ENCODE measurements around the gene POLDIP2. TPM values are rescaled to one million over a fixed set of nuclear protein-coding genes. Genes with fewer than 3 reads are reported as not detected.
A peak's percentile ranks its signal among the peaks of the same experiment; 100 is the strongest.

The POLDIP2 gene, protein sequence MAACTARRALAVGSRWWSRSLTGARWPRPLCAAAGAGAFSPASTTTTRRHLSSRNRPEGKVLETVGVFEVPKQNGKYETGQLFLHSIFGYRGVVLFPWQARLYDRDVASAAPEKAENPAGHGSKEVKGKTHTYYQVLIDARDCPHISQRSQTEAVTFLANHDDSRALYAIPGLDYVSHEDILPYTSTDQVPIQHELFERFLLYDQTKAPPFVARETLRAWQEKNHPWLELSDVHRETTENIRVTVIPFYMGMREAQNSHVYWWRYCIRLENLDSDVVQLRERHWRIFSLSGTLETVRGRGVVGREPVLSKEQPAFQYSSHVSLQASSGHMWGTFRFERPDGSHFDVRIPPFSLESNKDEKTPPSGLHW
- 124 and 132 TPM in 2 replicates for total RNA-seq (2014; rRNA removed; shearing (Covaris generic))

DNA sequence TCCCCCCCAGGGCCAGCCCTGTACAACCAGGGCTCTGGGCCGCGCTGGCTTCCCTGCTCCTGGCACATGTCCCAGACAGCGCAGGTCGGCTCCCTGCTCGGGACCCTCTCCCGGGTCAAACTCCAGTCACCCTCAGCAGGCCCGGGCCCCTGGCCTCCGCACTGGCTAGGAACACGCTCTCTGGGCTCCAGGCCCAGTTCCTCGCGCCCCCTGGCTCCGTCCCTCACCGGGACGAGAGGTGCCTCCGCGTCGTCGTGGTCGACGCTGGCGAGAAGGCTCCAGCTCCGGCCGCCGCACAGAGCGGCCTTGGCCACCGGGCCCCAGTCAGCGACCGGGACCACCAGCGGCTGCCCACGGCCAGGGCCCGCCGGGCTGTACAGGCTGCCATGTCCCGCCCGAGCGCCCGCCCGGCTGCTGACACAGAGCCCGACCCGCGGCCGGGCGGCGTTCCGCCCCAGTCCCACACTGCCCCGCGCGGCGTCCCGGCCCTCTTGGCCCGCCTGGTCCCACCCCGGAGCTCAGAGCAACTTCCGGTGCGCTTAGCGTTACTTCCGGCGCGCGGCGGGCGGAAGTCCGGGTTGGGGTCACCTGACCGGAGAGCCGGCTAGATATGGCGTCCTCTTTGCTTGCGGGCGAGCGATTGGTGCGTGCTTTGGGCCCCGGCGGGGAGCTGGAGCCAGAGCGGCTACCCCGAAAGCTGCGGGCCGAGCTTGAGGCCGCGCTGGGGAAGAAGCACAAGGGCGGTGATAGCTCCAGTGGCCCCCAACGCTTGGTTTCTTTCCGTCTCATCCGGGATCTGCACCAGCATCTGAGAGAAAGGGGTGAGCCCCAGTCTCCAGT is at the start of gene POLDIP2:
POLDIP2 (minus strand) TSS at position 467 of the 840 bp plus-strand sequence; CDS start at position 388, 79 bp downstream.
- peak; percentile 98 for DNase-seq (ENCODE audit: low read depth)

DNA sequence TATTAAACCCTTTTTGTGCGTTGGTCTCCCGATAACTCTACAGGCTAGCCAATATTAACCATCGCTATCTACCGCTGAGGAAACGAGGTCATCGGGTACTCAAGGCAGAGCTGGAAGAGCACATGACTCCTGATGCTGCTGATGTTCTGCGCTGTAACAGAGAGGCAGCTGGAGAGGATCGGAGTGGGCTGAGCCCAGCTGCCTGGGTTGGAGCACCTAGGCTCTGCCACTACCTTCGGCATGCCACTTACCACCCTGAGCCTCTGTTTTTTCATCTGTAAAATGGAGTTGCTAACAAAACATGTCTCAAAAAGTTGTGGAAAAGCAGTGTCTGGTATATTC is 49.1 kb upstream of the POLDIP2 start:
- DNase-seq (ENCODE audit: low read depth): no peak

DNA sequence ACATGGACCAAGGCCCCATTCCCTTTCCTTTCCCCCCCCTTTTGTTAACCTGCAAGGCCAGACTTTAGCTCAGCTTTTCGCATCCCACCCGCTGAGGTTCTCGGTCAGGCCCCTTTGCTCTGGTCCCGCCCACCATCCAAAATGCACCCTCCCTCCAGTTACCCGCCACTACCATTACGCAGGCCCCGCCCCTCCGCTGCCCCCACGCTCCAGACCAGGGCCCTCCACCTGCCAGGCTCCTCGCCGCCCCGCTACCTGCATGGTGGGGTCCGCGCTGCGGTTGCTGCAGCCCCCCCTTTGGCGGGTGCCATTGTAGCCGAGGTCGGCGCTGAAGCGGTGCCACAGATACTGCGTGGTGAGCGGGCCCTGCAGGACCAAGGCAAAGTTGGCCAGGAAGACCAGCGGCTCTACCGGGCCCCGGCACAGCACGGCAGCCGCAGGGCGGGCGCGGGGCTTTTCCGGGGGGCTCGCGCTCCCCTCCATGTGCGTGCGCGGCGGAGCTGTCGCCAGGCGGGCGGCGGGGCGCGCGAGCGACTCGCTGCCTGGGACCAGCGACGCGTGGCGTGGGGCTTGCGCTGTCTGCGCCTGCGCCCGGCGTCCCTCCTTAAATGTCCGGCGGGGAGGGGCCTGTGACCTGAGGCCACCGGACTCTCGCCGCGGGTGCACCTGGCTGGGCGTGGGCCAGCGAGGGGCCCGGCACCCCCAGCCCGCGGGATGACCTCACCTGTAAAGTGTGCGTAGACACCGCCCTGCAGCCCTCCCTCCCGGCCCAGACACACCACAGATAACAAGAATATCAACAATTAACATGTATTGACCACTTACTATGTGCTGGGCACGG is 48.5 kb upstream of the POLDIP2 start, which contains the start of gene SLC46A1:
SLC46A1 (minus strand) TSS at position 581 of the 841 bp plus-strand sequence; CDS start at position 483, 98 bp downstream.
- peak; percentile 51 for DNase-seq (ENCODE audit: low read depth)

DNA sequence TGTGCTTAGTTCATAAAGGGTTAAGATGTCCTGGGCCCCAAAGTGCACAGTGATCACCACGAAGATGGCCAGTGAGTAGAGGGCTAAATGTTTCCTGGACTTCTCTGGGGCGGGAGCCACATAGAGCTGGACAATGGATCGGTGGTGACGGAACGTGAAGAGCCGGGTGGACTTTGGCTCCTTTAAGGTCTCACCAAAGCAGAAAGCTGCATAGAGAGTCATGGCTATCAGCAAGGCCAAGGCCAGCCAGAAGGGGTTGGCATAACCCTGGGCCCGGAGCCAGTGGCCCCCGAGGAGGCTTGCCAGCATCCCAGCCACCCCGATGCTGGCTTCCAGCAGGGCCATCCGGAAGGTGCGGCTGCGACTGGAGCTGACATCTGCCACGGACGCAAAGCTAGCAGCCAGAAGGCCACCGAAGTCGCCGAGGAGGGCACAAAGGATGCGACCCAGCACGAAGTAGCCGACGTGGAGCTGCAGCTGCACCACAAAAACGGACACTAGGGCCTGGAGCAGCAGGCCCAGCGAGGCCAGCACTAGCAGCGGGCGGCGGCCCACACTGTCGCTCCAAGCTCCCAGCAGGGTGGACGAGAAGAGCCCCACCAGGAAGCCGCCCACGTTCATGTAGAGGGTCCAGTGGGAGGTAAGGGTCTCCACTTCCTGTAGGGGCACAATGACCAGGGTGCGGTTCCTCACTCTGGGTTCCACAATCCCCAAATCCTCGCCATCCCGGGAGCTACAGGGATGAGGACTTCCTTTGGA is 47.7 kb upstream of the POLDIP2 start:
- no peak for DNase-seq (ENCODE audit: low read depth)

DNA sequence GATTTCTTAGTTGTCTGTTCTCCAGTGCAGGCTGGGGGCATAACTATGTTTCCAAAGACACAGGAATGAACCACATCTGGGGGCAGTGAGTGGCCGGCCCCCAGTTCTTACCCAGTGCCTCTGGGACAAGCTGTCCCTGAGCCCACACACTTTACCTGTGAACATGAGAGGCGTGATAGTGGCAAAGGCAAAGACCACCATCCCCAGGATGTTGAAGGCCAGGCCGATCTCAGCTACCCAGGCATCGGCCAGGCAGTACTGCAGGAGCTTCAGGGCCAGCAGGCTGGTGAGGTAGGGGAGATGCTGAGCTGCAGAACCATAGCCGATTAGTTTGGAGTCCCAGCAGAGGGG is 47.1 kb upstream of the POLDIP2 start:
- DNase-seq (ENCODE audit: low read depth): no peak

DNA sequence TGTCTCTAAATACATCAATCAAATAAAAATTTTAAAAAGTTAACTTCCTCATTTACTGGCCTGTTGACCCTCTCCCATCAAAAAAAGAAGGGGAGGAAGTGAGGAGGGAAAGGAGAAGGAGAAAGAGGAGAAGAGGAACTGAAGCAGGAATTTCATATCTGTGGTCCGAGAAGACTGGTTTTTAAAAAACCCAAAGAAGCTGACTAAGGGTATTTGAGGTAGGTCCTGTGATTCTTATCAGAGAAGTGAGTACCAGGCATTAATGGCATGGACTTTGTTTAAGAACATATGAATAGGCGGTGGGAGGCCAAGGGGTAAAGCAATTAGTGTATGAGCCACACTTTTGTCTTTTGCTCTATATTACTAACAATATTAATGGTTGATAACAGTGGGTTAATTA is 46.7 kb upstream of the POLDIP2 start:
- DNase-seq (ENCODE audit: low read depth): no peak

DNA sequence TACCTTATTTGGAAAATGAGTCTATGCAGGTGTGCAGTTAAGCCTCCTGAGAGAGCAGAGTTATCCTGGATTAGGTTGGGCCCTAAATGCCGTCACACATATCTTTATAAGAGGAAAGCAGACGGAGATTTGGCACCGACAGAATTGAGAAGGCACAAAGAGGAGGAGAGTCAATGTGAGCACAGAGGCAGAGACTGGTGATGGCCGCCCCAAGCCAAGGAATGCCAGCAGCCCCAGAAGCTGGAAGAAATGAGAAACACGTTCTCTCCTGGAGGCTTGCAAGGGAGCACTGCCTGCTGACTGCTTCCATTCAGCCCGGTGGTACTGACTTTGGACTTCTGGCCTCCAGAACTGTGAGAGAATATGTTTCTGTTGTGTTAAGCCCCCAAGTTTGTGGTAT is 45.5 kb upstream of the POLDIP2 start:
- DNase-seq (ENCODE audit: low read depth): no peak

DNA sequence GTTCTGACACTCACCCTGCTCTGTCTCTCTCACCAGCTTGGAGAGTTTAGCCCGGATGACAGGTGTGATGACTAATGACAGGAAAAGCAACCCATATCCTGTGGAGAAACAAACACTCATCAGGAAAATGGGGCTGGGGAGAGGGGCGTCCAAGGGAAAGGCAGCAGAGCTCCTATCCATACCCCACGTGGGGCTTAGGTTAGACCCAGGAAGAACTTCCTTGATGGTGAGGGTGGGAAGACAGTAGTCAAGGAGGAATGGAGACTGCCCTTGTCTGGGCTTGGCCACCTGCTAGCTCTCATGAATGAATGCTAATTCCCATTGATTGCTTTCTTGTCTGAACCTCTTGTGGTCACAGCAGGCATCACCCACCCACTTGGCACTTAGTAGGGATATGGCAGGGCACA is 44.9 kb upstream of the POLDIP2 start:
- DNase-seq (ENCODE audit: low read depth): no peak

DNA sequence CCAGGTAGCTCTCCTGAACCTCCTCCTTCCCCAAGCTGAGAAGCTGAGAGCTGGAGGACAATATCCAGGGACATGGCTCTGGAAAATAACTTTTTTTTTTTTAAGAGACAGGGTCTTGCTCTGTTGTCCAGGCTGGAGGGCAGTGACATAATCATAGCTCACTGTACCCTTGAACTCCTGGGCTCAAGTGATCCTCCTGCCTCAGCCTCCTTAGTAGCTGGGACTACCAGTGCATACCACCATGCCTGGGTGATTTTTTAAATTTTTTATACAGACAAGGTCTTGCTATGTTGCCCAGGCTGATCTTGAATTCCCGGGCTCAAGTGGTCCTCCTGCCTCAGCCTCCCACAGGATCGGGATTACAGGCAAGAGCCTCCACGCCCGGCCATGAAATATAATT is 42.5 kb upstream of the POLDIP2 start:
- DNase-seq (ENCODE audit: low read depth): no peak

DNA sequence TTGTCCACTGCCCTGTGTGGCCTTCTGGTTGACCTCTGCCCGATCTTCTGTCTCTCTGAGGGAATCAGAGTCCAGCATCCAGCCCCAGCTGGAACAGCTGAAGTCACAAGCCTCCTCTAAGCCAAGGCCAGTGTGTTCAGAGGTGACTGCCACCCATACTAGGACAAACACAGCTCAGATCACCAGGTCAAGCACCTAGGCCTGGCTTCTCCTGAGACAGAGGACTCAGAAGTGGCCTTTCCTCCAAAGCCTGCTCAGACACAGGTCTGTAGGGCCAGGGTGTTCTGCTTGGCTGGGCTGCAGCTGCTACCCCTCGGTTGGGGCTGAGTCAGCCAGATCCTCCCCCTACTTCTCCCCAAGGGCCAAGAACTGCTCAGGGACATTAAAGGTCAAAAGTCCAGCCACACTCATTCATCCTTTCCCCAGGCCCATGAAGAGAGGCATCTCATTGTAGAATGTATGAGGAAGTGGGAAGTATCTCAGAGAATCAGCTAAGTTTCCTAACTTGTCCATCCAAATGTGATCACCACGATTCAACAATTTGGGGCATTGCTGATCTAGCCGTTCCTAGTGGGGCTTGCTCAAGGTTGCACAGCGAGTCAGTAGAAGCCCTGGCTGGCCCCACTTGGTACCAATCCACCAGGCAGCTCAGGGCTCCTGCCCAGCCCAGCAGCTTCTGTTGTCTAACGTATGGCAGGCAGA is 41.1 kb upstream of the POLDIP2 start:
- DNase-seq (ENCODE audit: low read depth): no peak

DNA sequence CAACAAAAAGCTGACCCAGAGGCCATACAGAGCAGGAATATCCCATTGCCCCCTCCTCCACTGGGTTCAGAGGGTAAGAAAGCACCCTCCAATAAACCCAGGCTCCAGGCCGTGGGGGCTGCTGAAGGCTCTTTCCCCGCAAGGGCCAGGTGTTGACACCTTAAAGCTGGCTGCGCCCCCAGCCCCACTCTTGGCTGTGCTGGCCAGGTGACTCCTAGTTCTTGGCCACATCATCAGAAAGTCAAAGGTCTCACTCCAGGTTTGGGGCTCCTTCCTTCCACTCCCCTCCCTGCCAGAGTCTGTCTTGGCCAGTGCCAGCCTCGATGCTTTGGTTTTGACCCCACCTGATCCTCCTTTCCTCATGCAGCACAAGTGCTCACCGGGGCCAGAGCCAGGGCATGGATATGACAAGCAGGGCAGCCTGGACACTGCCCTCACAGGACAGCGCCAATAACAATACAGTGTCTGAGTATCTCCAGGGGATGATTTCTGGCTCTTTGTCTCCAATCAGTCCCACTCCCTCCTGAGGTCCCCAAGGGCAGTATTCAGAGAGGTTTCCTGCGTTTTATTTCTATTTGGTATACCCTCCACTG is 40.5 kb upstream of the POLDIP2 start:
- no peak for DNase-seq (ENCODE audit: low read depth)

DNA sequence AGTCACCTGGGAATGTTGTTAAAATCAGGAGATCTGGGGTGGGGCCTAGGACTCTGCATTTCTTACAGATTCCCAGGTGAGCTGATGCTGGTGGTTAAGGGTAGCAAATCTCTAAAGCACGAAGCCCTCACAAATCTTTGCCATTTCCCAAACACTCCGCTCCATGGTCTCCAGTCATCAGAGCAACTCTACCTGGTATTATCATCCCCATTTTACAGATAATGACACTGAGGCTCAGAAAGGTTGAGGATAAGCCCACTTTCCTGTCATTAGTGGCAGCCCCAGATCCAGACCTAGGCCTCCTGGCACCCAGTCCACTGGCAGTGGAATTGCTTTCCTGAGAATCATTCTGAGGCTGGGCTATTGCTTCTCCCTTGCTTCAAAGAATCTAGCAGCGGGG is 39.9 kb upstream of the POLDIP2 start:
- DNase-seq (ENCODE audit: low read depth): no peak

DNA sequence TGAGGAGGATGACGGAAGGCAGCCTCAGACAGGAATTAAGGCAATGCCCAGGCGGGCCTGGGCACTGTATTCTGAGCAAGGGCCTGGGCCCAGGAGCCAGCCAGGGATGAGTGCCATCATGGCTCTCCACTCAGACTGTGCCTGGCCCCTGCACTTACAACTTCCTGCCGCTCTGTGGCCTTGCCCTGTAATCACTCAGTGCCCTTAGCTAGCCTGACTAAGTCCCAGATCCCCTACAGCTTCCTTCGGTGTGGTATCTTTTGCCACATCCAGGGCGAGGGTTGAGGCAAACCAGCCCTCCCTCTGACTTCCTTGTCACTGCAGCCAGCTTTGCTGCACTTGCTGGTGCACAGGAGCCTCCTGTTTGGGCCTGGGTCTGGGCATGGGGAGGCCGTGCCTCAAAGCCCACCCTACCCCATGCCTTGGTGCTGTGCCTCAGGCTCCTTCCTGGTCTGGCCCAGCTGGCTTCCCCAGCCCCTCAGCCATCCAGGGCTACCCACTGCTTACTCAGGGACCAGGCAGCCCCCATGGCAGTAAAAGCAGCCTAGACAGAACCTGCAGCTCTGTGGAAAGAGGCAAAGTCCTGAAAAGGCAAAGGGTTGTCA is 39.4 kb upstream of the POLDIP2 start:
- peak; percentile 26 for DNase-seq (ENCODE audit: low read depth)

DNA sequence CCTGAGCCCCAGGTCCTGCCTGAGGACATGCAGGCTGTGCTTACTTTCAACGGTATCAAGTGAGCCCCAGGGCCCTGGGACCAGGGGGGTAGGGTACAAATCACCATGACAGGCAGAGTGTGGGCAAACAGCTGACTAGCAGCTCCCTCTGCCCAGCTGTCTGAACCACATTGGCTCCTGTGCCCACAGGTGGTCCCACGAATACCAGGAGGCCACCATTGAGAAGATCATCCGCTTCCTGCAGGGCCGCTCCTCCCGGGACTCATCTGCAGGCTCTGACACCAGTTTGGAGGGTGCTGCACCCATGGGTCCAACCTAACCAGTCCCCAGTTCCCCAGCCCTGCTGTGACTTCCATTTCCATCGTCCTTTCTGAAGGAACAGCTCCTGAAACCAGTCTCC is 38.6 kb upstream of the POLDIP2 start:
- DNase-seq (ENCODE audit: low read depth): no peak

DNA sequence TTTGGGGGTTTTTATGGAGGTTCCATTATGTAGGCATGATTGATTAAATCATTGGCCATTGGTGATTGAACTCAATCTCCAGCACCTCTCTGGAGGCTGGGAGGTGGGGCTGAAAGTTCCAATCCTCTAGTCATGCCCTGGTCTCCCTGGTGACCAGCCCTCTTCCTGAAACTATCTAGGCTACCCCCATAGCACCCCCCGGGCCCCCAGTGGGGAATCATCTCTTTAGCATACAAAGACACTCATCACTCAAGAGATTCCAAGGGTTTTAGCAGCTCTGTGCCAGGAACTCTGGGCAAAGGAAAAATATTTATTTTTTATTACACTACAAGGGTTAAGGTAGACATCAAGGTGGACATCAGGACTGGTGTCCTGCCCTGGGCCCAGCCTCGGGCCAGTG is 38.1 kb upstream of the POLDIP2 start:
- DNase-seq (ENCODE audit: low read depth): no peak

DNA sequence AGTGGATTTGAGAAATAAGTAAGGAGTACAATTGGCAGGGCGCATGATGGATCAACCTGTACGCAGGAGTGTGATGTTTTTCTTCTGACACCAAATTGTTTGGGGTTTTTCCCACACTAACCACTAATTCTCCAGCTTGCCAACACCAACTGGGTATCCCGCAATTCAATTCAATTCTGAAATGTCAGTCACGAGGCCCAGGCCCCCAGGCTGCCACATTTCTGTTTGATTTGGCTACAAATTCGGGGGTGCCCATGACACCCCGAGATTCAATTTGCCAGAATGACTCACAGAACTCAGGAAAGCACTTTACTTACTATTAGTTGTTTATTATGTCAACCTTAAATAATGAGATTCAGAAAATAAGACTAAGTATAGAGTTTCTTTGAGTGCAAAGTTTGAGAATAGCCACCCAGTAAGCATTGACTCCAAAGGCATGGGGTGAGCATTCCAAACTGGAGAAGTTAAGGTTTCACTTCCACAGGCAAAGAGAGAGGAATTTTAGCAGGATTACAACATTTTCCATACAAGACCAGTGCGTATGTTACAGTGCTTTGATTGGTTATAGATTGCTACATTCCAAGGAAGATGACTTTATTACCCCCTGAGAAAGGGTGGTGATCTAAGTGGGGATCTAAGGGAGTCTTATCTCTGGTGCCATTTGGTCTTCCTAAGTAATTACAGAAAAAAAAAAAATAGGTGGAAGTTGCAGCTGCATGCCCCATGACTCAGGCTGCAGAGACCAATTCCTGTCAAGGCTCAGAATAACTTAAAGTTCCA is 37.2 kb upstream of the POLDIP2 start:
- DNase-seq (ENCODE audit: low read depth): peak; percentile 58

DNA sequence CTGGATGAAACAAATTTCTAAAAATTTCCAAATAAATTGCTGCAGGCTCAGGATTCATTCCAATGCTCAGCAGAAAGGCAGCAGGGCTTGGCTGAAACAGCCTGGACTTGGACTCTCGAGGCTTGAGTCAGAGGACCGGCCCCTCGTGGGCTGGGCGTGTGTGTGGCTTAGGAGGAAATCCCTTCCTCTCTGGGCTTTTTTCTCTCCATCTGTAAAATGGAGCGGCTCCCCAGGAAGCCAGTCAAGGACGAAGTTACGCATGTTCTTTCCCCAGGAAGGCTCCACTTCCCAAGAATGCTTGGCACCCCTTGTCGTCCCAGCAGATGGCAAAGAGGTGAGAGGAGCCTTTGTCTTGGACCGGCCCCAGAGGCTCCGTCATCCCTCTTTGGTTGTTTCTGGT is 35.2 kb upstream of the POLDIP2 start:
- no peak for DNase-seq (ENCODE audit: low read depth)

DNA sequence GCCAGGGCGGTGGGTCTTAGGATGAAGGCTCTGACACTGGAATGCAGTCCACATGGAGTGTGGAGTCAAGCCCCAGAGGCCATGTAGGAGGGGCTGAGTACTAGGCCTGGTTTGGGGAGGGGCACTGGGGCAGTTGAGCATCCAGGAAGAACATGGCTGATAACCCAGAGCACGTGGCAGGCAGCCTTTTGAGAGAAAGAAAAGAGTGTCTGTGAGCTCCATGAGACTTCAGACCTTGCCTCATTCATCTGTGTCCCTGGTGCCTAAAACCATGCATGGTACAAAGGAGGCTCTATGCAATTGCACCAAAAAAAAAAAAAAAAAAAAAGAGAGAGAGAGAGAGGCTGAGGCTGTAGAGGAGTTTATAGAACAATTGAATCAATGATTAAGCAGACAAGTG is 34.1 kb upstream of the POLDIP2 start:
- DNase-seq (ENCODE audit: low read depth): no peak

DNA sequence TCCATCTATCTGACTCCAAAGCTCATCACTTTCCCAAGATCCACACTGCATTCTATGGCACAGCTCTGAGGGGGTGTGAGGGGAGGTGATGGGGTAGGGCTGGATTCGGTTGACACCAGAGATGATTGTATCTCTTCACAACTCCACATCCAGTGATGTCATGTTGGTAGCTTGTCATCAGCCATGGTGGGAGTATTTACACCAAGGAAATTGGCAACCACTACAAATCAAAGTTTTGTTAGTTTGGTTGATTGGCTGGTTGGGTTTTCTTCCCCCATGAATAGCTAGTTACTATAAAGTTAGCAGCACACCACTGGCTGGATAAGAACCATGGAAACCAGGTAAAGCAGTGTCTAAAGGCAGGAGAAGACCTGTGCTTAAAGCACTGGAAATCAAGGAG is 33.7 kb upstream of the POLDIP2 start:
- DNase-seq (ENCODE audit: low read depth): no peak

All from Daoy (cell line).